Ecto neural progenitor cell (in vitro differentiated cells): ENCODE measurements around the gene TBC1D22A.

Experiments
- DNase-seq: peaks from one replicate; pipeline ENCODE4 v3.0.0-alpha.2; 2018; ENCODE audit warnings: low spot score

TBC1D22A gene

GRCh38 chr22:47076758-47077157 lies 314.3 kb downstream of the TBC1D22A start:
- DNase-seq: no peak

GRCh38 chr22:47080100-47080499 lies 317.6 kb downstream of the TBC1D22A start:
- DNase-seq: no peak

GRCh38 chr22:47082505-47082904 lies 320.1 kb downstream of the TBC1D22A start:
- DNase-seq: no peak

GRCh38 chr22:47083379-47083986 lies 321.0 kb downstream of the TBC1D22A start:
- no peak for DNase-seq

- no peak for DNase-seq
Observed at GRCh38 chr22:47084226-47084625, 321.8 kb downstream of the TBC1D22A start.

DNA sequence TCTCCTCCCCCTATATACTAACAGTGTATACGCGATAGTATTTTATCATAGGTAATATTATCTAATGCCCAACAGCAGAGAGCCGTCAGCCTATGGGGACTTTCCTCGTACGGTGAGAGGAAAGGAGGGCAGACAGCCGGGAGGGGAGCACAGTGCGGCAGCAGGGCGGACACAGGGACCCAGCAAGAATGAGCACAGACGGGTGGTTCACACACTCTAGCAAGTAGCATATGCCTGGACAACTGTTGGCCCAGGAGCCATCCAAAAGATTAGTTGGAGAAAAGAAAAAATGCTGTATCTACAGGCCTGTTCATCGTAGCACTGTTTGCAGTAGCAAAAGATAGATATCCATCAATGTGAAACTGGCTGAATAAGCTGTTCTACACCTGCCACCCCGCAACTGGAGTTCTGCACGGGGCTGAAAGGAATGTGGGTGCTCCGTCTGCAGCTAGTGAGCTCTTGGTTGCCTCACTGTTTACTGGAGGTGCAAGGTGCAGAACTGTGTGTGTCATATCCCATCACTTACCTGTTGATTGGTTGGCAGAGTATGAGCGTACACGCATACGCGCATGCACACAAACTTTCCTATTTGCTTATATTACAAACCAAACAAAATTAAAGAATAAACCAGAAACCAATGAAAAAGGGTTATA lies 324.3 kb downstream of the TBC1D22A start:
- no peak for DNase-seq

DNA sequence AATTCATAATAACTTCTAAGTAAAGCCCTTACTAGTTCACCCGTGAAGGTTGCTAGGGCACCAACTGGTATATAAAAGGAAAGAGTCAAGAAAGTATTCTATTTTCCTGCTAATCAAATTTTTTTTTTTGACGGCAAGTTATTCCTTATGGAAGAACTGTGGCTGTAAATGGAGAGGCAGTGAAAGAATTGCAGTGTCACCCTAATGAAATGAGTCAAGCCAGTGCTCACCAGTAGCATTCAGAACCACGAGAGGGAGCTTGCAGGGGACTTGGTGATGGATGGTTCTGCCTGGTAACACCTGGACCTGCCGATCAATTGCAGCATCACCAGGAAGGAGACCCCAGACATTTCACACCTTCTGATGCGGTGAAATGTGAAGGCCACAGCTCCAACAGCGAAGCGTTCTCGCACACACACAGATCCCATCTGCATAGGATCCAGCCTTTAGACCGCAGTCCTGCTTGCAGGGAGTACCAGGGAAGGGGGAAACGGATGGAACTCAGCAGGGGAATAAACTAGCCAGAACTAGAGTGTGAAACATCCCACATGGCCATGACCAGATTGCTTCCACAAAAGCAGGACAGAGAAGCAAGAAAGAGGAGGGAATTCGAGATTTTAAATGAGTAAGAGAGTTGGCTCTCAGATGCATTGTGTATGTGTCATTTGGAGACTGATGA lies 326.2 kb downstream of the TBC1D22A start:
- no peak for DNase-seq

DNA sequence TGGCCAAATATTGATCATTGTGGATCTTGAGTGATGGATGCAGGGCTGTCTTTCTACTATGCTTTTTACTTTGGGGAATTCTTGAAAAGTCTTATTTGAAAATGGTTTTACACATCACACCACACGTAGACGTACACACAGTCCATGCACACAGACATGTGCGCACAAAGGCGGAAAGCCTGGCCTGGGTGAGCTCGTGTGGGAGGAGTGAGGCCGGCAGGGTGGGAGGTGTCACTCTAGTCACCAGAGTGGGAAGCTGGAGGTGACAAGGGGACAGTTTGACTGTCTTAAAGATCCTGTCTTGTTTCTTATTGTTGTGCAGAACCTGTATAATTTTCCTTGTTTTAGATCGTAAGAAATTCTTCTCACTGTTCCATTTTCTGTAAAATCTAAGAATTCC lies 326.9 kb downstream of the TBC1D22A start:
- DNase-seq: no peak

- DNase-seq: no peak
Observed at GRCh38 chr22:47089796-47090460, 327.5 kb downstream of the TBC1D22A start.

- no peak for DNase-seq
Observed at GRCh38 chr22:47090591-47091245, 328.3 kb downstream of the TBC1D22A start.

- DNase-seq: no peak
Observed at GRCh38 chr22:47091246-47091651, 328.8 kb downstream of the TBC1D22A start.

DNA sequence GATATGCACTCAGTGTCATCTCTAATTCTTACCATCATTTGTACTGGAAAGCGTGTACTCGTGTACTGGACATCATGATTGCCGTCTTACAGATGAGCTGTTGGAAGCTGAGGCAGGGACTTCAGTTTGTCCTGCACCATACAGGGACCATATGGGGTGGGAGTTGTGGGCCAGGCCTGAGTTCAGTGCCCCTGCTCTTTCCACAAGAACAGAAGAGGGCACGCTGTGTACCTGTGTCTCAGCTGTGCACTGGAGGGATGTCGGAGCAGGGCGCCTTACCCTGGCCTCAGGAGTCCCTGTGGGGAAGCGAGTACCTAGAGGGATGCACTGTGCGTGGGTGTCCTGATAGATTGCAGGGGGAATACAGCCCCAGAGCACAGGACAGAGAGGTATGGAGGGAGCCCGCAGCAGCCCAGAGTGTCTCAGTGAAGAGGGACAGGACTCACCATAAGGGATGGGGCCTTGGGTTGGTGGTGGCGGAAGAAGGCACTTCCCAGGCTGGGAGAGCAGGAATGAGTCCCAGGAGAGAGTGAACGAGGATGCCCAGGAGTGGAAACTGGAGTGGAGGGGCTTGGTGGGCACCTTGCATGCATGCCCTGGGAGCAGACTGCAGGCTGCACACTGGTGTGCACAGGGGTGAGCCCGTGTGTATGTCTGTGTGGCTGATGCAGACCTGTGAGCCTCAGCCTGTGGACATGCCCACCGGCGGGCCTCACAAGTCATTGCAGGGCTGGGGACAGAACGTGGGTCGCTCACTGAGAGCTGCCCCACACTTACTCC lies 329.7 kb downstream of the TBC1D22A start:
- no peak for DNase-seq

DNA sequence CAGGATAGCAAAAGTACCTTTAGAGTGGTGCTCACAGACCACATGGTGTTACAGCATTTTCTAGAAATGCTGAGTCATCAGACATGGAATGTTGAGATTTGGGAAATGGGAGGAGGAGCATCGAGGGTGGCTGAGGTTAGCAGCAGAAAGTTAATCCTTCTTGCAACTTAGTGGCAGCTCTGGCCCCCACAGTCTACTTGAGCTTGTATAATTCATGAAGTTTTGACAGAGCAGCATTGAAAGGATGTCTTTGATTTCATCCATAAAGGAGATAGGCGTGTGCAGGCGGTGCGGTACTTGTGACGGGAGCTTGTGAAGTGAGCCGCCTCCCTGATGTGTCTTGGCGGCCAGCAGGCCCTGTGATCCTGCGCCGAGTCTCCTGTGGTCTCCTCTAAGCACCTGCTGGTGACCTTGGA lies 330.5 kb downstream of the TBC1D22A start:
- no peak for DNase-seq

DNA sequence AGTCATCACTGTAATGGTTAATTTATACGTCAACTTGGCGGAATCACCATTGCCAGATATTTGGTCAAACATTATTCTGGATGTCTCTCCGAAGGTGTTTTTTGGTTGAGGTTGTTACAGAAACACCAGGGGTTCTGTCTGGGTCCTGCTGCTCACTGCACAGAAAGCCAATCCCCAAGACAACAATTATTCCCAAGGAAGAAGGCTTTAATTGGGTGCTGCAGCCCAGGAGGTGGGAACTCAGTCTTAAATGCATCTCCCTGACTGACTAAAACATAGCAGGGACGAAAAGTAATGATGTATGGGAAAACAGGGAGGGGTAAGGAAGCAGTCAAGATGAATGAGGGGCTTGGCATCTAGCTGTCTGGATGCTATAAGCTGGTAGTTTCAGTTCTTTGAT lies 331.3 kb downstream of the TBC1D22A start:
- no peak for DNase-seq

DNA sequence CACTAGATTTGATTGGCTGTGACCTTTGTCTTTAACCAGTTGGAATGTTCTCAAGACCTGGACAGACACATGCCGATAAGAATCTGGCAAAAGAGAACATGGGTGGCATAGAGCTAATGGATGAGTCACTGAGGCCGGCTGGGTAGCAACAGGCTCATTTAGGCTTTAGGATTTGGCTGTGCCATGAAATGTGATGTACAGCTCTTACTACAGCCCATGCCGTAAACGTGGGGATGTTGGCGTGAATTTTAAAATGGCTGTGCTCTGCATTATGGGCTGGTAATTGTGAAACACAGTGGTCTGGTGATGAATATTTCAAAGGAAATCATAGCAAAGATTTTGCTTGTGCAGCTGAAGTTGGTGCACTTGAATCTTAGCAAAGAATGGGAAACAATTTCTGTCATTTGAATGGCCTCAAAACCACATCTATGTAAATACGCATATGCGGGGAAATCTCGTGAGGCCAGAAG lies 332.4 kb downstream of the TBC1D22A start:
- no peak for DNase-seq

DNA sequence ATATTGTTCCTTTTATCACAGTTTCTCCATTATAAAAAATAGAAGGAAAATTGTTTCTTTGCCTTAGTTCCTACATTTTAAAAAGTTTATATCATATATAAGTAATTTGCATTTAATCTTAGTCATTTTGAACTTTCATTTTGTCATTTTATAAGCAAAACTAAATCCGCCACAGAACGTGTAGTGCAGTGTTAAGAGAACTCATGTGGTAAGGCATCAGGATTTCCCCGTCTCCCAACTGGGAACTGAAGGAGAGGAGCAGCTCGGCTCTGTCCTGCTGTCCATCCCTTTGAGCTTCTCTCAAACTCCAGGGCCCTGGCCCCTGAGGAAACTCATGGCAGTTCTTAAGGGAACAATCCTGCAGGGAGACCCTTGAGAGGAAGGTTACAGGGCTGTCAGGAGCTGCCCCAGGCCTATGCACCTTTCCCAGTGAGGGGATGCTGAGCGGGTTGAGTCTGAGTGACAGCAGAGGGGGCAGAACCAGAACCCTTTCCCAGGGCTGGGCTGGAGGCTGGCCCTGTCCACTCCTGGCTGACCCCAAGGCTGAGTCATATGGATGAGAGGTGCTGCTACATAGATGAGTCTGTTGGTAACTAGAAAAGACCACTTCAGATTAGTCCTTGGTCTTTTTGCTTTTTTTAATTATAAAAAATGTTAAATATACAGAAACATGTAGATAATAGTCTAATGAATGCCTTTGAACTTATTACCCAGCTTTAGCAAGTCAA lies 333.1 kb downstream of the TBC1D22A start:
- DNase-seq: no peak

DNA sequence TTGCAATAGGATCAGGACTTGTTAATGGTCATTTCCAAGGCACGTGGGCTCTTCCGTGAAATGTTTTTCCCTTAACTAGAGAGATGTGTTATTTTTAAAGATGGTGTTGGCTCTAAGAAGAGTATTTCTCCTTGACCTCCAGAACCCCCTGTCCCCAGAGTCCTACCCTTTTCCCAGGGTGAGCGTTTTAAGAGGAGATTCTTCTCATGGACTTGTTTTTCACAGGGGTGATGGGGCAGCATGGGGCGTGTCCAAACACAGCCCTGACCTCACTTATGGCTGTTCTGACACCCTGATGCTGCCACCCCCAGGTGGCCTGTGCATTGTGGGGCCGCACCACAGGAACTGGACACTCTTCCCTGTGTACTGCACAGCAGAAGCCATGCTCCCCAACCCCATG lies 335.7 kb downstream of the TBC1D22A start:
- no peak for DNase-seq

- DNase-seq: no peak
Observed at GRCh38 chr22:47098554-47098953, 336.1 kb downstream of the TBC1D22A start.

- DNase-seq: no peak
Observed at GRCh38 chr22:47100019-47100418, 337.6 kb downstream of the TBC1D22A start.

DNA sequence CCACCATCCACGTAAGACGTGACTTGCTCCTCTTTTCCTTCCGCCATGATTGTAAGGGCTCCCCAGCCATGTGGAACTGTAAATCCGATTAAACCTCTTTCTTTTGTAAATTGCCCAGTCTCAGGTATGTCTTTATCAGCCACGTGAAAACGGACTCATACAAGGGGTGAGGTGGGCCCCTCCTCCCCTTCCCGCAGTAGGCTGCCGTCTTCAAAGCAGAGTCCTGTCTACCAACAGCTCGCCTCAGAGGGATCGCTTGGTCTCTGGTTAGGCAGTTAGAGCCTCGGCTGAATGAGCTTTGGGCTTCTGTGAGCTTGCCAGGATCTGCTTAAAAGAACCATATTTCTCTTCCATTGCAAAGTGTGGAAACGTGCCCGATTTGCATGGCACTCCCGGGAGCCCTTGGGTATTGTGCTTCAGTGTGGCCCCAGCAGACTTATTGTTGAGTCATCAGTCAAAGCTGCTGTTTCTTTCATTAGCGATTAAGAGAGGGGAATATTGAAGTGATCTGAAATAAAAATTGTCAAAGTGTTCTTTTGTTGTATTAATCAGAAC lies 338.3 kb downstream of the TBC1D22A start:
- no peak for DNase-seq
